Skin of body (tissue), 2 donors: Measurements from ENCODE around the gene DDR1. TPM values are rescaled to one million over a fixed set of nuclear protein-coding genes. Genes with fewer than 3 reads are reported as not detected.
A peak's percentile ranks its signal among the peaks of the same experiment; 100 is the strongest.

ENCODE experiments used
- DNase-seq: peaks from one replicate; lab custom pipeline; 2025; lab: John Stamatoyannopoulos, UW
- total RNA-seq: library from RNA; depleted of rRNA; stranded (reverse); fragments of >200 nt; gene quantifications from one replicate; pipeline ENCODE4 v1.2.3, GENCODE V29; 2014

DDR1 gene
- total RNA-seq, 1 donor from 2014 or later = 59.3 TPM

DNA sequence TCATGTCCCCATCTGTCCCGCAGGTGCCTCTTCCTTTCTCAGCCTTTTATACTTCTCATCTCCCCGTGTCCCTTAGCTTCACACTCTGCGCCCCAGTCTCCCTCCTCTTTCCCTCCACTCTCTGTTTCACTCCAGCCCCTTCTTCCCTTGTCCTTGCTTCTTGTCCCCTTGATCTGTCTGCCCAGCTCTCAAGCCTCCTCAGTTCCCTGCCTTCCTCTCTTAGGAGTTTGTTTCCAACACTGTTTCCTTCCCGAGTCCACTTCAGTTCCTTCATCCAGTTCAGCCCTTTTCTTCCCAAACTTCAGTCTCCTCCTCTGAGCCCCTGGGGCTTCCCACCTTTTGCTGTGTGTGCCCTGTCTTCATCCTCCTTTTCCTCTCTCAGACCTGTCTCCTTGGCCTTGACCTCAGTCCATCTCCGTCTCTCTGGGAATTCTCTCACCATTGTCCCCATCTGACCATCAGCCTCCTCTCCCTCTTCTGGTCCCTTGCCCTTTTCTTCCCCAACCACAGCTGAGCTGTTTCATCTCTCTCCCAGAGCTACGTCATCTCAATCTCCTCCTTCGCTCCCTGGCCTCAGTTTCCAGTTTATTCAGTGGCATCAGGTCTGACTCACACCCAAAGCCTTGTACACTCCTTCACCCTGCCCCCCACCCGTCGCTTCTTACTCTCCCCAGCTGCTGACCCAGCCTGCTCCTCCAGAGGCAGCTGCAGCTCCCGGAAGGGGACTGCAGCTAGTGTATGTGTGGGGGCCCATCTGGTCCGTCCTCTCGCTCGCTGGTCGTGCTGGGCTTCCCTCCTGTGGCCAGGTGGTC lies 2.7 kb upstream of the DDR1 start:
- no peak for DNase-seq

DNA sequence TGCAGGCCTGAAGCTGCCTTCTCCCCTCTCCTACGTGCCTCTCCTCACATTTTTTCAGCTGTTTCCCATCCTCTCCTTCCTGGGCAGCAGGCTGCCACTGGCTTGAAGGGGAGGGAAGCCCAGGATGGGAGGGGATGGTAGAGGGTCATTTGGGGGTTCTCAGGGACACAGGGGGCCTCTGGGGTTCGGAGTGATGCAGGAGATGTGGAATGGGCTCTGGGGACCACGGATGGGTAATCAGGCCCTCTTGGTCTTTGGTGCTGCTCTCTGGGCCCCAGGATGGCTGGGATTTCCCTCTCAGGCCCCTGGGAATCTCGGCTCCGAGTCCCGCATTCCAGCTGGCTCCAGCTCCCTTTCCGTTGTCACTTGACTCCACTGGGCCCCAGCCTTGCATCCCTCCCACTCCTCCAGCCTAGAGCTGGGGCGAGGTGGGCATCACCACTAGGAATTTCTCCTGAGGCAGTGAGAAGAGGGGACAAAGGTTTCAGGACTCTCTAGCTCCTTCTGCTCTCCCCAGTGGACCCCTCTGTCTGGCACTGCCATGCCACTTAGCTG lies 2.0 kb upstream of the DDR1 start:
- no peak for DNase-seq

DNA sequence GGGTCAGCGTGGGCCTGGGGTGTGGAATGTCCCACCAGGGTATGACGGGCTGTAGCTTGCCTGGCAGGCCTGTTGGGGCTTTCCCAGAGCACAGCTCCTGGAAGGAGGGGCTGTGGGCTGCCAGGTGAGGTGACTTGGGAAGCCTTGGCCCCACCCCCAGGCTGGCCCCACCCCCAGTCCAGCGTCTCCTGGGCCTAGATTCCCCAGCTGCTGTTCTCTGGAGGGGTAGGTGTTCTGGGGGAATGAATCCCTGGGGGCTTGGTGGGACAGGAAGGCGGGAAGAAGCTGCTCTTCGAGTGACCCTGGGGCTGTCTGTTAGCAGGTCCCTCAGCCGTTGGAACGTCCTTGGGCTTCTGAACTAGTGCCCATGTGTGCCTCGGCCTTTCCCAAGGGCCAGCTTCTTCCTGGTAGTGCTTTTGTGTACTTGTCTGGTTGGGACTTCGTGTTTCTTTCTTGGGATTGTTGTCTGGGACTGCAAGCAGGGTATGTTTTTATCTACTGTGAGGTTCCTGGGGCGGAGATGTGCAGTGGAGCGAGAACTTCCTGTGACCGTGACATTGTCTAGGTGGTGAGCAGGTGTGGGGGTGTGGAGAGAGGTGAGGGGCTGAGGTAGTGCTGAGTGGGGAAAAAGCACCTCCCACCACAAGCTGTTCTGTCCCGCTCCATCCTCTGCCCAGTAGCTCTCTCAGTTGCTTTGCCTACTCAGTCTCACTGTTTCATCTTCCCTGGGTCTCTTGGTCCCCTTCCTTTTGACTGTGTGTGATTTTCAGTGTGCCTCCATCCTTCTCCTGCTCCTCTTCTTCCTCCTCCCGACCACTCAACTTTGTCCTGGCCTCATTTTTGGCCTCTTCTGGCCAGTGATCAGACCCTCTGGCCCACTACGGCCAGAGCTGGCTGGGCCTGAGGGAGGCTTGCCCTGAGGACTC lies 1.3 kb upstream of the DDR1 start:
- no peak for DNase-seq

DNA sequence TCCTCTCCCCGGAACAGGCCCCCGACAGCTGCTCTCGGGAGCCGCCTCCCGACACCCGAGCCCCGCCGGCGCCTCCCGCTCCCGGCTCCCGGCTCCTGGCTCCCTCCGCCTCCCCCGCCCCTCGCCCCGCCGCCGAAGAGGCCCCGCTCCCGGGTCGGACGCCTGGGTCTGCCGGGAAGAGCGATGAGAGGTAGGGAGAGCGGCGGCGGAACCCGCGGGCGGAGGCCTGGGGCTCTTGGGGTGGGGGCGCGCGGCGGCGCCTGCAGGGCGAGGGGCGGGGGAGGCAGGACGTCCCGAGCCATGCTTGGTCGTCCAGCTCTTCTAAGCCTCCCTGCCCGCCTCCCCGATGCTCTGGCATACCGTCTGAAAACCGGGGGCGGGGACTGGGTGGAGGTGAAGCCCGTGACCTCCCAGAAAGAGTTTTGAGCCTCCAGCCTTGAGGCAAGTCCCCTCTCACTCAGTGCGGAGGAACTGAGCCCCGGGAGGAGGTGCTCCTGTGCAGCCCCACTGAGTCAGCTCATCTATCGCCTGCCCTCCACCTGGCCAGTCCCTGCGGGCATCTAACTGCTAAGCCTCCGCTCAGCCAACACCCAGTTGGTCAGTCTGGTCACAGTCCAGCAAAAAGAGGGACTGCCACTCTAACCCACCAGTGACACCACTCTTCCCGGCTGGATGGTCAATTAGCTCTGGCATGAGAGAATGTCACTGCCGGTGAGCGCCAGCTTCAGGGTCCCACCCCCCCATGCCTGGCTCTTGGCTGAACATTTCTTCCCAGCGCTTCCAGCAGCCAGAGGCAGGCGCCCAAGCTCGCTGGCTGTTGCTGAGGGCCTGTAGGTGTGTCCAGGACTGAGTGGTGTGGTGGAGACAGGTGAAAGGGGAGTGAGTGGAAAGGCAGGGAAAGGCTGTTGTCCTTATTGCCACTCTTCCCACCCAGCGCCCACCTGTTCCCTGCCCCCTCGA lies 482 bp downstream of the DDR1 start:
- no peak for DNase-seq

DNA sequence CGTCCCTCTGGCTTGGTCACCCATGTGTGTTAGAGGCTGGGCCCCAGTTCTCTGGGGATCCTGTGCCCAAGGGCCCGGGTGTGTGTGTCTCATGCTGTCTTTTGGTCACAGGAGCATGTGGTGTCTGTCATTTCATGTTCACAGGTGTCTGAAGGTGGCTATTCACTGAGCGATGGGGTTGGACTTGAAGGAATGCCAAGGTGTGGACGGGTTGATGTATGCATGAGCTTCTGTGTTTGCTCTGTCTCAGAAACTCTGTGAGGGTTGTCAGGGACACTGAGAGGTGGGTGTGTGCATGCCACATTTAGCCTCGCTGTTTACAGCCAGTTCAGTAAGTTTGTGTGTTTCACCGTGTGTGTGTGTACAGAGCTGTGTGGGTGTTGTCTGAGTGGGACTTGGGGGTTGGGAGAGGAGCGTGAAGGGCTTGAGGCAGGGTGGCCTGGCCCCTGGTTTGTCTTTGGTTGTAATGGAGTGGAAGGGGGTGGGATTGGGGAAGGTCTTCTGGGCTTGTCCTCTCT lies 1.2 kb downstream of the DDR1 start:
- peak; percentile 37 for DNase-seq

DNA sequence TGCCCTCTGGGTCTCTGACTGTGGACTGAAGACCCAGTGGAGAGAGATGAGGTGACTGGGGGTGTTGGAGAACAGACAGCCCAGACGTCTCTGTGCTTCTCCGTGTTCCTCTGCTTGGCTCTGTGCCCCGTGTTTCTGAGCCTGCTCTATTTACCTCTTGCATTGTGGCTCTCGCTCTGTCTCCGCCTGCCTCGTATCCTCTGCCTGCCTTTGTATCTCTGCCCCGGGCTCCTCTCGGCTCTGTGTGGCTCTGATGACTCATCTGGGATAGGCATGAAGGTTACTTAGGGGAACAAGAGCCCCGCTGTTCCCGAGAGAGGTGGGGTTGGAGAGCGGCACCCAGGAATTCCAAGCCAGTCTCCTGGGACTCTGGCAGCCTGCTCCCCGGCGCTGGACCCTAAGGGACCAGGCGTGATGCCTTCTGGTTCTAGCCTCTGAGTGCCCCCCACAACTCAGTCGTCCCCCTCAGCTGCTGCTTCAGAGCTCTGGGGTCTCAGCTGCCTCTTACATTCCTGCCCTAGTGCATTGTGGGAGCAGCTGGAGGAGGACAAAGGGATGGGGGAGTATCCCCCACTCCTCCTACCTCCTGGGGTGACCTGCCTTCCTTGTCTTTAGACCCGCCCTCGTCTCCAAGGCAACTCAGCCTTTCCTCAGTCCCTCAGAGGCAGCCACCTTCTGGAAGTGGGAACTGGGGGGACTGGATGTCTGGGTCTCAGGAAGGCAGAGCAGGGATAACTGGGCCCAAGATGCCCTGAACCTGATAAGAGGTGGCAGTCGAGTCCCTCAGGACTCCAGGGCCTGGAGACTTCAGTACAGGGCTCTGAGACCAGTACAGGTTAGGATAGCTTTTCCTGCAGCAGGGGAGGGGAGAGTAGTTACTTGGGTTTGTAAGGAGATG lies 1.9 kb downstream of the DDR1 start:
- peak; percentile 37 for DNase-seq

DNA sequence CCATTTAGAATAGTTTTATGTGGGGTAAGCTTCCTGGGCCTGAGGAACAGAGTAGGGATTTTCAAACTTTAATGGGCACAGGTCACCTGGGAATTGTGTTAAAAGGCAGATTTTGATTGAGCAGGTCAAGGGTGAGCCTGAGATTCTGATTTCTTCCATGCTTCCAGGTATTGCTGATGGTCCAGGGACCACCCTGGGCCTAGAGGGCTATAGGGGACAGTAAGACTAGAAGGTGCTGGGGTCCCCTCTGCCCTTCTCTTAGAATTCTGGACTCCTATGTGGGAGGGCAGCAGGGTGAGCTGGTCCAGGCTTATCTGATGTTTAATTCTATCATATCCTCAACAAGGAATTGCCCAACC lies 2.6 kb downstream of the DDR1 start:
- no peak for DNase-seq

DNA sequence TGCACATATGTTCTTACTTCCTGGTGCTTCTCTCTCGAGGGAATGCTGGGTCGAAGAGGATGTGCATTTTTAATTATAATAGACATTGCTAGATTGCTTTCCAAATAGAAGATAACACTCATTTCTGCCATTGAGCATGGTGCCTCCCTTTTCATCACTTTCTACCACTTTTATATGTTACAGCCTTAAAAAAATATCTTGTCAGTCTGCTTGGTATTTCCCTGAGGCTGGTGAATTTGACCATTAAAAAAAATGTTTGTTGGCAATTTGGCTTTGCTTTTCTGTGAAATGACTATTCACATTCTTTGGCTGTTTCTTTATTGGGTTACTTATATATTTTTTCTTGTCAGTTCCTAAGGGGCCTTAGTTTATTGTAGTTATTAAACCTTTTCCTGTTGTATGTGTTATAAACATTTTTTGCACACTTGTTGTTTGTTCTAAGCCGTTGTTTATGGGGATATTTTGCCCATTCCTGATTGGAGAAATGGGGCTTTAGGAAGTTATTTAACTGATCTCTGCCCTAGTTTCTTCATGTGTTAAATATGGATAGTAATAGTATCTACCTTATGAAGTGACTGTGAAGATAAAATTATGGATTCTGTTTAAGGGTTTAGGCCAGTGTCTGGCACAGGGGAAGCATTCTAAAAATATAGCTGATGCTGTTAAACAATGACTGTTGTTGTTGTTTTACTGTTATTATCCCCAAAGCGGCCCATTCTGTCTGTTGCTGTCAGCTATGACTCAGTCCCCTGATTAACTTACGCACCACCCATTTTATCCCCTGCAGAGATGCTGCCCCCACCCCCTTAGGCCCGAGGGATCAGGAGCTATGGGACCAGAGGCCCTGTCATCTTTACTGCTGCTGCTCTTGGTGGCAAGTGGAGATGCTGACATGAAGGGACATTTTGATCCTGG lies 3.8 kb downstream of the DDR1 start:
- no peak for DNase-seq

DNA sequence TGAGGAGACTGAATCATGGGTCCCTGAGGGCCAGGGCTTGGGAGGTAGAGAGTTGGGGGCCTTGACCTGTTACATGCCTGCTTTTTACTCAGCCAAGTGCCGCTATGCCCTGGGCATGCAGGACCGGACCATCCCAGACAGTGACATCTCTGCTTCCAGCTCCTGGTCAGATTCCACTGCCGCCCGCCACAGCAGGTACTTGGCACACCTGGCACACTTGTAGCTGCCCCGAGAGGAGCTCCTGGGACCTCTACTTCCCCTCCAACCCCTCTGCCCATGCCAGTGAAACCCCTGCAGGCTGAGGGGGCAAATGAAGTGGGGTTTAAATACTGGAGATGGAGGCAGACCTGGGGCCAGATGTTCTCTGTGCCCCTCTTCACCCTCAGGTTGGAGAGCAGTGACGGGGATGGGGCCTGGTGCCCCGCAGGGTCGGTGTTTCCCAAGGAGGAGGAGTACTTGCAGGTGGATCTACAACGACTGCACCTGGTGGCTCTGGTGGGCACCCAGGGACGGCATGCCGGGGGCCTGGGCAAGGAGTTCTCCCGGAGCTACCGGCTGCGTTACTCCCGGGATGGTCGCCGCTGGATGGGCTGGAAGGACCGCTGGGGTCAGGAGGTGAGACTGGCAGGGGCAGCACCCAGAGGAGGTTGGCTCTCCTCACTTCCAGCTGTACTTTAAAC lies 4.6 kb downstream of the DDR1 start:
- DNase-seq = no peak

DNA sequence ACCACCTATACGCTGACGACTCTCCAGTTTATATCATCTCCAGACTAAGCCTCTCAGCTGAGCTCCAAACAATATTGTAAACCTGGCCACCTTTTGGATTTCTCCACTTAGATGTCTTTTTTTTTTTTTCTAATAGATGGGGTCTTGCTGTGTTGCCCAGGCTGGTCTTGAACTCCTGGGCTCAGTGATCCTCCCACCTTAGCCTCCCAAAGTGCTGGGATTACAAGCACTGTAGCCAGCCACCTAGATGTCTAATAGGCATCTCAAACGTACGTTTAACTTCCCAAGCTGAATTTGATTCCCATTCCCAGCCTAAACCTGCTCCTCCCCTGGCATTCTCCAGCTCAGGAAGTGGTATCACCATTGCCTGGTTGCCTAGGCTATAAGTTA lies 5.2 kb downstream of the DDR1 start:
- DNase-seq = no peak

DNA sequence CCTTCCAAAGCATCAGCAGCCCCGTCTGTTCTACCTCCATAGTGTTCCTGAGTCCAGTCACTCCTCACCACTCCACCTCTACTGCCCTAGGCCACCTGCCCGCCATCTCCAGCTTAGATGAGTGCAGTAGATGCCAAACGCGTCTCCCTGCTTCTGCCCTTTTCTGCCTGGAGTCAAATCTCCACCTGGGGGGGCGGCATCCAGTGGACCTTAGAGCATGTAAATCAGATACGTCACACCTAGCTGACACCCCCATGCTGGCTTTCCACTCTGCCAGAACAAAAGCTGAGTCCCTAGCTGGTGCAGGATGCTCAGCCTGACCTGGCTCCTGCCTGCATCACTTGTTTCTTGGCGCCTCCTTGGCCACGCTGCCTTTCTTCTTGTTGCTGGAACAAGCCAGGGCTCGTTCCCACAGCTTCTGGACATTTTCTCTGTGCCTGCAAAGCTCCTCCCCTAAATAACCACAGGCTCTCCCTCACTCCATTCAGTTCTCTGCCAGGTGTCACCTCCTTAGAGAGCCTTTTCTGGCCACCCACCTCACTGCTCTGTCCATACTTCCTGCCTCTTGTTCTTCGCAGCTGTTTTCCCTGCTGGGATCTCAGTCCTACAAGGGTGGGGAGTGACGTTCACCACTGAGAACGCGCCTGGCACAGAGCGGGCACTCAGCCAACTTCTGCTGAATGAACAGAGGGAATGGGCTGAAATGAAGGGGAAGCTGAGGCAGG lies 5.8 kb downstream of the DDR1 start:
- DNase-seq = no peak

DNA sequence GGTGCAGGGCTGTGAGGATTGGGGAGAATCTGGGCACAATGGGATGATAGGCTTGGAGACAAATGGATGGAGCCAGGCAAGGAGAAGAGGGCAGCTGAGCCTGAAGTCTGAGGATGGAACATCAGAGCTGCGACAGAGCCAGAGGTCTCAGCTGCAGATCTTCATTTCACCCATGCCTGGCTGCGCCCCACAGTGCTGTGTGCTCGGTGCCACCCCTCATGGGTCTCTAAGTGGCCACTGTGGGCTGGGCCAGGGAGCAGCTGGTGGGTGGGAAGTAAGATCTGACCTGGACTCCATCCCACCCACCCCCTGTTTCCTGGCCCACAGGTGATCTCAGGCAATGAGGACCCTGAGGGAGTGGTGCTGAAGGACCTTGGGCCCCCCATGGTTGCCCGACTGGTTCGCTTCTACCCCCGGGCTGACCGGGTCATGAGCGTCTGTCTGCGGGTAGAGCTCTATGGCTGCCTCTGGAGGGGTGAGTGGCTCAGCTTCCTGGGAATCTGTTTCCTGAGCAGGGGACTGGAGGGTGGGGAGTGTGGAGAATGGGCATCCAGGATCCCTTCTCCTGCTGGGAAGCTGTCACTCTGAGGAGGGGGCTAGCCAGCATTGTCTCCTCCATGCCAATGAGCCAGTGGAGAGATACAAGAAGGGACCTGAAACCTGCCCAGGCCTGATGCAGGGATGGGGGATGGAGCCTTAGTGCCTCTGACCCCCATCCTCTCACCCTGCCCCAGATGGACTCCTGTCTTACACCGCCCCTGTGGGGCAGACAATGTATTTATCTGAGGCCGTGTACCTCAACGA lies 6.5 kb downstream of the DDR1 start:
- DNase-seq = no peak

DNA sequence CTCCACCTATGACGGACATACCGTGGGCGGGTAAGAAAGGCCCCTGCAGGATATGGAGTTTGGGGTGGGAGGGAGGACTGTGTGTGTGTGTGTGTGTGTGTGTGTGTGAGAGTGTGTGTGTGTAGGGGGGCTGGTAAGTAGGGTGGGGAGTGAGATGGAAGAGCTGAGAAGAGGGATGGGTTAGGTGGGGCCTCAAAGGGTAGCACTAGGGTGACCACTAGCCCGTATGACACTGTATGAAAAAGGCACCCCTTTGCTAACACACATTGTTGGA lies 7.1 kb downstream of the DDR1 start:
- DNase-seq = no peak

DNA sequence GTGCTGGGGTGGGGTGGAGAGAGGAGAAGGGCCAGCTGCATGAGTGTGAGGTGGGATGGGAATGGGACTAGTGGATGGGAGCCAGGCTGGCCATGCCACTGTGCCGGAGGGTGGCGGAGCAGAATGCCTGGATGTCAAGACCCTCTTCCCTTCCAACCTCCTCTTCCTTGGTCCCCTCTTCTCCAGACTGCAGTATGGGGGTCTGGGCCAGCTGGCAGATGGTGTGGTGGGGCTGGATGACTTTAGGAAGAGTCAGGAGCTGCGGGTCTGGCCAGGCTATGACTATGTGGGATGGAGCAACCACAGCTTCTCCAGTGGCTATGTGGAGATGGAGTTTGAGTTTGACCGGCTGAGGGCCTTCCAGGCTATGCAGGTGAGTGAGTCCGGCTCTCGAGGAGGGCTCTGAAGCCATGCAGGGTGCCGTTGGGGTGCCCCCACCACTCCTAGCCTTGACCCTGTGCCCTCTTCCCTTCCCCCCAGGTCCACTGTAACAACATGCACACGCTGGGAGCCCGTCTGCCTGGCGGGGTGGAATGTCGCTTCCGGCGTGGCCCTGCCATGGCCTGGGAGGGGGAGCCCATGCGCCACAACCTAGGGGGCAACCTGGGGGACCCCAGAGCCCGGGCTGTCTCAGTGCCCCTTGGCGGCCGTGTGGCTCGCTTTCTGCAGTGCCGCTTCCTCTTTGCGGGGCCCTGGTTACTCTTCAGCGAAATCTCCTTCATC lies 7.7 kb downstream of the DDR1 start:
- no peak for DNase-seq

DNA sequence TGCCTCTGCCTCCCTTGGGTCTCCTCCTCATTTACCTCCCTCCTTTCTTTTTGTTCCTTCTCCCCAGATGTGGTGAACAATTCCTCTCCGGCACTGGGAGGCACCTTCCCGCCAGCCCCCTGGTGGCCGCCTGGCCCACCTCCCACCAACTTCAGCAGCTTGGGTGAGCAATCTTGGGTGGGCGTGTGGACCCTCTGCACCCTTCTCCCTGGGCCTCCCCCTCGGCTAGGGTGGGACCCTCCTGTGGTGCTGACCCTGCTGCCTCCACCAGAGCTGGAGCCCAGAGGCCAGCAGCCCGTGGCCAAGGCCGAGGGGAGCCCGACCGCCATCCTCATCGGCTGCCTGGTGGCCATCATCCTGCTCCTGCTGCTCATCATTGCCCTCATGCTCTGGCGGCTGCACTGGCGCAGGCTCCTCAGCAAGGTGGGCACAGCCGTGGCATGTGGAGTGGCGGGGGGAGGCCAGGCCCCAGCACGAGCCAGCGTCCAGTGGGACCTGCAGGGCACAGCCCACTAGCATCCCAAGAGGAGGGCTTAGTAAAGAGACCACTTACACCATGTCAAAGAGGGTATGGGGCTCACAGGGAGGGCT lies 8.8 kb downstream of the DDR1 start:
- DNase-seq = no peak

DNA sequence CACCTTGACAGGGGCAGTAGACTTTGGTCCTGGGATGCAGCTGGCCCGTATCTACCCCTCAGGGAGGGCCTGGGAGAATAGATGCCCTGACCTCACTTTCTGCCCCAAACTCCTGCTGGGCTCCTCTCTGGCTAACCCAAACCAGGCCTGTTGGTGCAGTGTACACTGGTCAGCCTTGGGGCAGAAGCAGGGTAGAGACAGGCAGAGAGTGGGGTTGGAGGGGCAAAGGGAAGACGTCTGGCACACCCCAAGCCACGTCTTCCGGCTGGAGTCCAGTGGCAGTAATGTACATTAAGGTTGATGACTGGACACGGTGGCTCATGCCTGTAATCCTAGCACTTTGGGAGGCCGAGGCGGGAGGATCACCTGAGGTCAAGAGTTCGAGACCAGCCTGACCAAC lies 9.3 kb downstream of the DDR1 start:
- no peak for DNase-seq
